Activated CD4-positive, CD25-positive, alpha-beta regulatory T cell (primary cell): ENCODE data around the gene TPM4.

ENCODE experiments used
- DNase-seq, 4 experiments: peaks; one replicate each; lab custom pipeline; 2025; lab: John Stamatoyannopoulos, UW

The TPM4 gene

GRCh38 chr19:16127776-16128371, 51.6 kb downstream of the TPM4 start:
- DNase-seq = no peak

GRCh38 chr19:16131648-16132047, 55.4 kb downstream of the TPM4 start:
- no peak for DNase-seq

GRCh38 chr19:16133818-16134217, 57.5 kb downstream of the TPM4 start:
- DNase-seq = no peak

GRCh38 chr19:16134510-16134909, 58.2 kb downstream of the TPM4 start:
- DNase-seq = no peak

- no peak for DNase-seq
These were observed 59.3 kb downstream of the TPM4 start for GRCh38 chr19:16135430-16136127.

- DNase-seq = no peak
These were observed 60.1 kb downstream of the TPM4 start for GRCh38 chr19:16136185-16136999.

- DNase-seq = no peak
These were observed 63.5 kb downstream of the TPM4 start for GRCh38 chr19:16139752-16140151.

GRCh38 chr19:16141043-16141442, 64.7 kb downstream of the TPM4 start:
- no peak for DNase-seq

- DNase-seq = no peak
These were observed 65.8 kb downstream of the TPM4 start for GRCh38 chr19:16142032-16142580.

GRCh38 chr19:16143399-16144215, 67.3 kb downstream of the TPM4 start, which contains the start of gene HSH2D:
Gene HSH2D, plus strand, starts transcription at chr19:16143685. Its CDS starts 5,066 bp downstream, at chr19:16148751.
- peak; percentile 44 to 84 (median 74) for DNase-seq

GRCh38 chr19:16144216-16144581, 67.9 kb downstream of the TPM4 start:
- DNase-seq = no peak

- no peak for DNase-seq
These were observed 69.8 kb downstream of the TPM4 start for GRCh38 chr19:16146112-16146511.

GRCh38 chr19:16148443-16149229, 72.3 kb downstream of the TPM4 start:
- no peak for DNase-seq
